C4-2B (cell line): ENCODE results near the gene AK9.

Experiments used
- ZFX ChIP-seq: fragments of 450-650 bp; IDR thresholded peaks from 2 replicates; pipeline ENCODE4 v1.6.1; 2017
- TF ChIP-seq, protein P1 (sequence below): fragments of 450-650 bp; conservative IDR thresholded peaks from 2 replicates; pipeline ENCODE4 v1.5.1; 2017; ENCODE audit warnings: mild to moderate bottlenecking

DNA sequence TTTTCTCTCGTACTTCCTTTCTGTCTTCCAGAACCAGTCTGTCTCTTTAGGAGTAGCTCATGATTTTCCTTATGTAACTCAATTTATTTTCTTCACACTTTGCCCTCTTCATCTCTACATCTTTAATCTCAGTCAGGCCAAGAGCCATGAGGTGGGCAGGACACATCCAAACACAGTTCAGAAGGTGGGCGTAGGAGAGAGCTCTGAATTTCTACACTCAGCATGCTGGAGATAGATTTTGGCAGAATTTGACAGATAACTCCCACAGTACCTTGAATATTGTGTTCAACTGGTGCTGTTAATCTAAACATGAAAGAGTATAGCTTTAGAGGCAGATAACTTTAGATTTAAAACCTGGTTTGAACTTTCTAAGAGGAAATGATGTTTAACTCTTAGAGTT is 184.2 kb downstream of the AK9 start:
- TF ChIP-seq, protein P1, sequence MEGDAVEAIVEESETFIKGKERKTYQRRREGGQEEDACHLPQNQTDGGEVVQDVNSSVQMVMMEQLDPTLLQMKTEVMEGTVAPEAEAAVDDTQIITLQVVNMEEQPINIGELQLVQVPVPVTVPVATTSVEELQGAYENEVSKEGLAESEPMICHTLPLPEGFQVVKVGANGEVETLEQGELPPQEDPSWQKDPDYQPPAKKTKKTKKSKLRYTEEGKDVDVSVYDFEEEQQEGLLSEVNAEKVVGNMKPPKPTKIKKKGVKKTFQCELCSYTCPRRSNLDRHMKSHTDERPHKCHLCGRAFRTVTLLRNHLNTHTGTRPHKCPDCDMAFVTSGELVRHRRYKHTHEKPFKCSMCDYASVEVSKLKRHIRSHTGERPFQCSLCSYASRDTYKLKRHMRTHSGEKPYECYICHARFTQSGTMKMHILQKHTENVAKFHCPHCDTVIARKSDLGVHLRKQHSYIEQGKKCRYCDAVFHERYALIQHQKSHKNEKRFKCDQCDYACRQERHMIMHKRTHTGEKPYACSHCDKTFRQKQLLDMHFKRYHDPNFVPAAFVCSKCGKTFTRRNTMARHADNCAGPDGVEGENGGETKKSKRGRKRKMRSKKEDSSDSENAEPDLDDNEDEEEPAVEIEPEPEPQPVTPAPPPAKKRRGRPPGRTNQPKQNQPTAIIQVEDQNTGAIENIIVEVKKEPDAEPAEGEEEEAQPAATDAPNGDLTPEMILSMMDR: no peak
- TF ChIP-seq ZFX: no peak
